Measurements from ENCODE around the gene CPE.
A peak's percentile ranks its signal among the peaks of the same experiment; 100 is the strongest.

The CPE gene

DNA sequence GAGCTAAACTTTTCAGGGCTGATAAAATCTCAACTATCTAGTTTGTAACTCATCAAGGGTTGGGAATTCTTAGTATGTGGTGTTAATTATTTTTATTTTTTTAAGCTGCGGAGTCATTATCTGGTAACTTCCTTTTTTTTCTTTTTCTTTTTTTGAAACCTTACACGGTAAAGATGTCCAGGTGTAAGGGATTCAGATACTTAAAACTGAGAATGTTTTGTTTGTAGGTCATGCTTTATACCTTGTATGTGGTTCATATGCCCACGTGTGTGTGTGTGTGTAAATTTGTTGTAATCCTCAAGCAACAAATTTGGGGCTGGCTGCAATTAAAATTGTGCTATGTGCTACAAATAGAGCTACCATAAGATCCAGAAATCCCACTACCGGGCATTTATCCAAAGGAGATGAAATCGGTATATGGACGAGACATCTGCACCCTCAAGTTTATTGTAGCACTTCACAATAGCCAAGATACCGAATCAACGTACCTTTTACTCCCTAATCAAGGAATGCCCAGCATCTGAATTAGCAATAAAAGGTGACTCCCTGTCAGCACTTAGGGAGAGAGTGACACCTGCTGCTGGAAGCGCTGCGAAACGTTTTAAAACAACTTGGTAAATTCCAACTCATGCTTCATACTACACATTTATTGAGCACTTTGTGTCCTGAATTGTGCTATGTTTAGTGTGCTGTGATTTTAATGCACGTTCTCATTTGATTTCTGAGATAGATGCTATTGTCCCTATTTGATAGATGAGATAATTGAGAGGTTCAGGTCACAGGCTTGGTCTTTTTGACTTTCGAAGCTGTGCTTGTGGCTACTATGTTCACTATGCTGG is 35.2 kb upstream of the CPE start:
- Histone ChIP-seq H3K4me3 (replicated peaks; ENCODE audit: insufficient read depth, low read length) (no peak overlapping the region), H3K27me3 (ENCODE audit: insufficient read depth, poor library complexity, severe bottlenecking) (no peaks in the 10 kb centered on the region), H3K27ac (replicated peaks) (no peak overlapping the region)
- DNase-seq (ENCODE audit: low read depth in 1 of 2, low spot score in 1 of 2), result peak in 1 of 2 experiments; percentile 35
- TF ChIP-seq POLR2AphosphoS5 (IDR thresholded peaks at IDR 0.05; ENCODE audit: low read depth) (peak; percentile 72), SPI1 (IDR thresholded peaks at IDR 0.05; ENCODE audit: borderline replicate concordance, low read depth) (no peak)

DNA sequence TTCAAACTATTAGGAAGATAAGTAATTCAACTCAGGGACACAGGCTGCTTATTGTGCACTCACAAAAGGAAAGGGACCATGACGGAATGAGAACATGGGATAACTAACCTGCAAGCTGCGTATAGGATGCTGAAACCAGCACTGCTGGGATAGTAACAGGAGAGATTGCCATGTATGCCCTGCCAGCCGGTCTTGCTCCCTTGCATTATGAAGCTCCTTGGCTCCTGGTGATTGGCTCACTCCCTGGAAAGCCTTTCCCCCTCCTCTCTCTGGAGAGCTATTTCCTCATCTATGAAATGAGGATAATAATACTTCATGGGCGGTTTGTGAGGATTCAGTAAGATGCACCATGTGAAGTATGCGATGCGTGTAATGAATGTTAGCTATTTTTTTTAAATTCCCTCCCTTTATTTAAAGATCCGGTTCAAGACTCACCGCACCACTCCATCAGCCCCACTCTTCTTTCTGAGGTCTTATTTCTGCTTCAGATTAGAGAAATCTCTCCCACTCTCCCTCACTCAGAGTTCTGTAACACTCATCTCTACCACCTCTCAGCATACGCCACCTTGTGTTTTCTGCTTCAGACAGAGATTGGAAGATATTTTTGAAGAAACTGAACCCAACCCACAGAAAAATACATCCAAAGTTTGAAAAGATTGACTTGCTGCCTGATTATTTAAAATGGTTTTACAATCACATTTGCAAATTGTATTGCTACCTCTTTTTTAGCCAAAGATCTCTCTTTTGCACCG is 33.0 kb upstream of the CPE start:
- TF ChIP-seq POLR2AphosphoS5 (IDR thresholded peaks at IDR 0.05; ENCODE audit: low read depth) (no peak), SPI1 (IDR thresholded peaks at IDR 0.05; ENCODE audit: borderline replicate concordance, low read depth) (no peak), GABPA (IDR thresholded peaks at IDR 0.05; ENCODE audit: low read depth) (no peak)
- TF ChIP-seq, protein P1, sequence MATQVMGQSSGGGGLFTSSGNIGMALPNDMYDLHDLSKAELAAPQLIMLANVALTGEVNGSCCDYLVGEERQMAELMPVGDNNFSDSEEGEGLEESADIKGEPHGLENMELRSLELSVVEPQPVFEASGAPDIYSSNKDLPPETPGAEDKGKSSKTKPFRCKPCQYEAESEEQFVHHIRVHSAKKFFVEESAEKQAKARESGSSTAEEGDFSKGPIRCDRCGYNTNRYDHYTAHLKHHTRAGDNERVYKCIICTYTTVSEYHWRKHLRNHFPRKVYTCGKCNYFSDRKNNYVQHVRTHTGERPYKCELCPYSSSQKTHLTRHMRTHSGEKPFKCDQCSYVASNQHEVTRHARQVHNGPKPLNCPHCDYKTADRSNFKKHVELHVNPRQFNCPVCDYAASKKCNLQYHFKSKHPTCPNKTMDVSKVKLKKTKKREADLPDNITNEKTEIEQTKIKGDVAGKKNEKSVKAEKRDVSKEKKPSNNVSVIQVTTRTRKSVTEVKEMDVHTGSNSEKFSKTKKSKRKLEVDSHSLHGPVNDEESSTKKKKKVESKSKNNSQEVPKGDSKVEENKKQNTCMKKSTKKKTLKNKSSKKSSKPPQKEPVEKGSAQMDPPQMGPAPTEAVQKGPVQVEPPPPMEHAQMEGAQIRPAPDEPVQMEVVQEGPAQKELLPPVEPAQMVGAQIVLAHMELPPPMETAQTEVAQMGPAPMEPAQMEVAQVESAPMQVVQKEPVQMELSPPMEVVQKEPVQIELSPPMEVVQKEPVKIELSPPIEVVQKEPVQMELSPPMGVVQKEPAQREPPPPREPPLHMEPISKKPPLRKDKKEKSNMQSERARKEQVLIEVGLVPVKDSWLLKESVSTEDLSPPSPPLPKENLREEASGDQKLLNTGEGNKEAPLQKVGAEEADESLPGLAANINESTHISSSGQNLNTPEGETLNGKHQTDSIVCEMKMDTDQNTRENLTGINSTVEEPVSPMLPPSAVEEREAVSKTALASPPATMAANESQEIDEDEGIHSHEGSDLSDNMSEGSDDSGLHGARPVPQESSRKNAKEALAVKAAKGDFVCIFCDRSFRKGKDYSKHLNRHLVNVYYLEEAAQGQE (IDR thresholded peaks at IDR 0.05; ENCODE audit: insufficient replicate concordance, low read depth), result no peak
- TF ChIP-seq, protein P2, sequence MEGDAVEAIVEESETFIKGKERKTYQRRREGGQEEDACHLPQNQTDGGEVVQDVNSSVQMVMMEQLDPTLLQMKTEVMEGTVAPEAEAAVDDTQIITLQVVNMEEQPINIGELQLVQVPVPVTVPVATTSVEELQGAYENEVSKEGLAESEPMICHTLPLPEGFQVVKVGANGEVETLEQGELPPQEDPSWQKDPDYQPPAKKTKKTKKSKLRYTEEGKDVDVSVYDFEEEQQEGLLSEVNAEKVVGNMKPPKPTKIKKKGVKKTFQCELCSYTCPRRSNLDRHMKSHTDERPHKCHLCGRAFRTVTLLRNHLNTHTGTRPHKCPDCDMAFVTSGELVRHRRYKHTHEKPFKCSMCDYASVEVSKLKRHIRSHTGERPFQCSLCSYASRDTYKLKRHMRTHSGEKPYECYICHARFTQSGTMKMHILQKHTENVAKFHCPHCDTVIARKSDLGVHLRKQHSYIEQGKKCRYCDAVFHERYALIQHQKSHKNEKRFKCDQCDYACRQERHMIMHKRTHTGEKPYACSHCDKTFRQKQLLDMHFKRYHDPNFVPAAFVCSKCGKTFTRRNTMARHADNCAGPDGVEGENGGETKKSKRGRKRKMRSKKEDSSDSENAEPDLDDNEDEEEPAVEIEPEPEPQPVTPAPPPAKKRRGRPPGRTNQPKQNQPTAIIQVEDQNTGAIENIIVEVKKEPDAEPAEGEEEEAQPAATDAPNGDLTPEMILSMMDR (IDR thresholded peaks at IDR 0.05; ENCODE audit: insufficient read depth, low read length), result no peak

DNA sequence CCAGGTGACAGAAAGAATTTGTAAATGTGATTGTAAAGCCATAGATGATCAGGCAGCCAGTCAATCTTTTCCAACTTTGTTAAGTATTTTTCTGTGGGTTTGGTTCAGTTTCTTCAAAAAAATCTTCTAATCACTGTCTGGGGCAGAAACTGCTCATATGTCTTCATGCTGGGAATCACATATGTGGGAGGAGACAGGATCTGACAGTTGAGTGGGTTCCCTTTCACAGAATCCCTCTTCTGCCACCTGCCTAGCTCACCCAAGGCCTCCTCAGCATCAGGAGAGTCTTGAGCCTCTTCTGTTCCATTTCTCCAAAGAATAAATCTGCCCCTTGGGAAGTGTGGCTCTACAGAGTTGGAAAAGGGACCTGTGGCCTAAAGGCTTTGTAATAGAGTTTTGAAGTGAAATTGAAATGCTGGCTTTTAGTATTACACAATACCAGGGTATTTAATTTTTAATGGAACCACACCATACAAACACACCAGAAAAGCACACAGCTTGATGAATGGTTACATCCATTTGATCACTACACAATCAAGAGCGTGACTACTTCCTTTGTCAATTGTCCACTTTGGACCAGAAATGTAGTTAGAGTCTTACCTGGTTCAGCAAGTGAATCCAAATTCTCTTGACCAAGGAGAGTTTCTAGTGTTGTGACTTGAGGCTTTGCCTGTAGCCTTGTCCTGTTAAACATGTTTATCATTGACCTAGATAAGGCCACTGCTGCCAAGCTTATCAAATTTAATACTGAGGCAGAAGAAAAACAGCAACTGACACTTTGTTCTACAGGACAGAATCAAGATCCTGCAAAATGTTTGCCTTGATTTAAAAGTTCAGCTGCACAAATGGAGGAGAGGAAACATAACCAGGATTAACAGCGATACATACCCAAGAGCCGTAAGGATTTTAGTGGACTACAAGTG is 30.9 kb upstream of the CPE start:
- Histone ChIP-seq H3K27me3 (ENCODE audit: insufficient read depth, poor library complexity, severe bottlenecking) (no peaks in the 10 kb centered on the region), H3K4me3 (replicated peaks; ENCODE audit: insufficient read depth, low read length) (no peak overlapping the region), H3K27ac (replicated peaks) (no peak overlapping the region)
- no peak for DNase-seq (ENCODE audit: low read depth in 1 of 2, low spot score in 1 of 2)
- TF ChIP-seq, protein P2 (IDR thresholded peaks at IDR 0.05; ENCODE audit: insufficient read depth, low read length), result no peak
- TF ChIP-seq, protein P1 (IDR thresholded peaks at IDR 0.05; ENCODE audit: insufficient replicate concordance, low read depth), result no peak
- TF ChIP-seq GABPA (IDR thresholded peaks at IDR 0.05; ENCODE audit: low read depth), result no peak
- TF ChIP-seq SPI1 (IDR thresholded peaks at IDR 0.05; ENCODE audit: borderline replicate concordance, low read depth), result no peak
- TF ChIP-seq POLR2AphosphoS5 (IDR thresholded peaks at IDR 0.05; ENCODE audit: low read depth), result no peak

More for the DNA sequence above, 33.0 kb upstream of the CPE start:
- Histone ChIP-seq H3K4me3 (replicated peaks; ENCODE audit: insufficient read depth, low read length) (no peak overlapping the region), H3K27me3 (ENCODE audit: insufficient read depth, poor library complexity, severe bottlenecking) (no peaks in the 10 kb centered on the region), H3K27ac (replicated peaks) (no peak overlapping the region)
- DNase-seq (ENCODE audit: low read depth in 1 of 2, low spot score in 1 of 2), result no peak

Measured in HL-60 (cell line).